SH-SY5Y (cell line): ENCODE data around the gene WDR43.

Experiments
- GATA2 ChIP-seq: IDR thresholded peaks from 2 replicates; pipeline ENCODE4 v1.6.1; 2011; ENCODE audit warnings: mild to moderate bottlenecking, low read depth, low read length
- GATA3 ChIP-seq: IDR thresholded peaks from 2 replicates; pipeline ENCODE4 v1.6.1; 2011; ENCODE audit warnings: low read depth, mild to moderate bottlenecking, low read length, moderate library complexity

DNA sequence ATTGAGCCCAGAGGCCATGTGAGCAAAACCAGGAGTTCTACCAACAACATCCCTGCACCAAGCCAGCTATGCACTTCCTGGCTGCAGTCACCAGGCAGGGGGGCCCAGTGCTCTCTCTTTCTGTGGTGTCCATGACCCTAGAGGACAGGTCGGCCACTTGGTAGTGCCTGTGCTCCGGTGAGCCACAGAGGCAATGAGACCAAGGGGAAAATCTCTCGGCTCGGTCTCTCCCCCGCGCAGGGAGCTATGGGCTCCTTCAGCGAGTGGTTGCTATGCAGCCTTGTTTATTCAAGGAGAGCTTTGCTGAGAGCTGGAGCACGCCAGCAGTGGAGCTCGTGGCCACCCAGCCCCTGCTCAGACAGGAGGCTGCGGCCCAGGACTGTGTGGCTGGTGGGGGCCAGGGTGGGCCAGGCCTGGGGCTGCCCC lies 86.6 kb downstream of the WDR43 start, which contains the start of gene TOGARAM2:
- TF ChIP-seq GATA2, result no peak
- TF ChIP-seq GATA3, result no peak
